SK-N-SH (cell line): ENCODE data around the gene SPOP. TPM values are rescaled to one million over a fixed set of nuclear protein-coding genes. Genes with fewer than 3 reads are reported as not detected.

ENCODE experiments used
- CTCF ChIA-PET: fragments of 300-600, 350-600 bp; formaldehyde crosslinking; extraction: SDS; loops from one replicate; lab custom pipeline; 2021; lab: Yijun Ruan, JAX
- POLR2A ChIA-PET: fragments of 350-600 bp; sonication (Branson Sonifier 250); formaldehyde crosslinking; extraction: SDS; loops from one replicate; lab custom pipeline; 2020; ENCODE audit warnings: antibody characterized with exemption, inconsistent platforms; lab: Yijun Ruan, JAX
- DNase-seq: peaks from one replicate; pipeline ENCODE4 v3.0.0; 2012
- H2AFZ ChIP-seq: fragments of 200-600 bp; sonication (generic); 2 replicates; pipeline ENCODE4 v1.8.1; 2016; ENCODE audit warnings: antibody characterized with exemption, mild to moderate bottlenecking, low read depth
- H3F3A ChIP-seq: fragments of 200-600 bp; sonication (generic); replicated peaks from 2 replicates; pipeline ENCODE3; 2016; ENCODE audit warnings: antibody characterized with exemption, mild to moderate bottlenecking; ENCODE audit not compliant: insufficient read depth
- H3K27ac ChIP-seq, 2 experiments: fragments of 200-500 bp in 1 of 2; fragments of 200-600 bp in 1 of 2; sonication (Bioruptor generic) in 1 of 2; sonication (generic), shearing (Covaris generic) in 1 of 2; 2 replicates each; pipeline versions ENCODE4 v1.5.1 to v1.6.1; 2014 to 2016; ENCODE audit warnings: low read depth in 2 of 2, inconsistent platforms in 1 of 2, low read length in 1 of 2, mild to moderate bottlenecking in 1 of 2, mixed read lengths in 1 of 2
- H3K27me3 ChIP-seq: fragments of 200-600 bp; sonication (generic), shearing (Covaris generic); 2 replicates; pipeline ENCODE4 v1.6.1; 2016; ENCODE audit warnings: mixed run types; ENCODE audit not compliant: insufficient read depth
- H3K36me3 ChIP-seq, 2 experiments: fragments of 200-500 bp in 1 of 2; fragments of 200-600 bp in 1 of 2; sonication (Bioruptor generic) in 1 of 2; sonication (generic) in 1 of 2; replicated peaks in 1 of 2; 2 replicates each; pipeline versions ENCODE3 to v1.5.1; 2014 to 2016; ENCODE audit warnings: low read length in 1 of 2, mild to moderate bottlenecking in 1 of 2; ENCODE audit not compliant: insufficient read depth in 2 of 2, control insufficient read depth in 1 of 2
- H3K4me1 ChIP-seq, 2 experiments: fragments of 200-500 bp in 1 of 2; fragments of 200-600 bp in 1 of 2; sonication (Bioruptor generic) in 1 of 2; sonication (generic), shearing (Covaris generic) in 1 of 2; 2 replicates each; pipeline versions ENCODE4 v1.5.1 to v1.6.1; 2014 to 2016; ENCODE audit warnings: low read depth in 1 of 2, low read length in 1 of 2, mixed run types in 1 of 2; ENCODE audit not compliant: insufficient read depth in 2 of 2, control insufficient read depth in 1 of 2
- H3K4me2 ChIP-seq: fragments of 200-600 bp; sonication (generic), shearing (Covaris generic); 2 replicates; pipeline ENCODE4 v1.6.1; 2017; ENCODE audit warnings: mixed run types
- H3K4me3 ChIP-seq, 2 experiments: fragments of 200-500 bp in 1 of 2; fragments of 200-600 bp in 1 of 2; sonication (Bioruptor generic) in 1 of 2; sonication (generic), shearing (Covaris generic) in 1 of 2; 2 replicates each; pipeline versions ENCODE4 v1.5.1 to v1.8.1; 2014 to 2016; ENCODE audit warnings: low read depth in 2 of 2, inconsistent platforms in 1 of 2, low read length in 1 of 2, mild to moderate bottlenecking in 1 of 2, mixed read lengths in 1 of 2, moderate library complexity in 1 of 2
- H3K79me2 ChIP-seq: fragments of 200-600 bp; sonication (generic); 2 replicates; pipeline ENCODE4 v1.8.1; 2017; ENCODE audit warnings: mild to moderate bottlenecking; ENCODE audit not compliant: insufficient read depth
- H3K9ac ChIP-seq: fragments of 200-600 bp; sonication (generic); 2 replicates; pipeline ENCODE4 v1.6.1; 2017; ENCODE audit warnings: mixed run types
- H3K9me2 ChIP-seq: fragments of 200-600 bp; sonication (generic); 2 replicates; pipeline ENCODE4 v1.6.1; 2017; ENCODE audit warnings: mixed run types
- H3K9me3 ChIP-seq: fragments of 200-600 bp; sonication (generic); 2 replicates; pipeline ENCODE4 v1.6.1; 2017; ENCODE audit warnings: mixed run types, mild to moderate bottlenecking, moderate library complexity
- H4K20me1 ChIP-seq: fragments of 200-600 bp; sonication (generic); 2 replicates; pipeline ENCODE4 v1.6.1; 2017; ENCODE audit warnings: mild to moderate bottlenecking, mixed run types; ENCODE audit not compliant: insufficient read depth
- CTCF ChIP-seq: fragments of 200-600 bp; sonication (generic); IDR thresholded peaks from 2 replicates; pipeline ENCODE4 v1.6.1; 2017; ENCODE audit warnings: antibody characterized with exemption, mild to moderate bottlenecking, moderate library complexity
- ELF1 ChIP-seq: IDR thresholded peaks from 2 replicates; pipeline ENCODE4 v1.4.0; 2012
- EZH2phosphoT487 ChIP-seq: fragments of 200-600 bp; sonication (generic); IDR thresholded peaks from 2 replicates; pipeline ENCODE4 v1.6.1; 2017; ENCODE audit warnings: low read depth, mixed run types, mild to moderate bottlenecking, antibody characterized with exemption, moderate library complexity, borderline replicate concordance
- MEF2A ChIP-seq: IDR thresholded peaks from 2 replicates; pipeline ENCODE4 v1.4.0; 2012; ENCODE audit warnings: low read depth, borderline replicate concordance
- NRF1 ChIP-seq: IDR thresholded peaks from 2 replicates; pipeline ENCODE4 v1.6.1; 2012; ENCODE audit warnings: low read depth, mild to moderate bottlenecking, low read length
- PBX3 ChIP-seq: IDR thresholded peaks from 2 replicates; pipeline ENCODE4; 2012
- POLR2AphosphoS5 ChIP-seq: IDR thresholded peaks from 2 replicates; pipeline ENCODE4 v1.6.1; 2012; ENCODE audit warnings: low read depth, low read length
- RCOR1 ChIP-seq: fragments of 150-350 bp; IDR thresholded peaks from 2 replicates; pipeline ENCODE4 v1.6.1; 2017; ENCODE audit warnings: antibody characterized with exemption, low read length
- RFX5 ChIP-seq: IDR thresholded peaks from 2 replicates; pipeline ENCODE4 v1.6.1; 2012; ENCODE audit warnings: mild to moderate bottlenecking, improper control_type of control experiment, low read length
- RXRA ChIP-seq: IDR thresholded peaks from 2 replicates; pipeline ENCODE4 v1.4.0; 2012; ENCODE audit warnings: low read depth, mild to moderate bottlenecking, borderline replicate concordance
- SMC3 ChIP-seq: IDR thresholded peaks from 2 replicates; pipeline ENCODE4 v1.6.1; 2012; ENCODE audit warnings: low read depth, low read length, improper control_type of control experiment
- TAF1 ChIP-seq: IDR thresholded peaks from 2 replicates; pipeline ENCODE4 v1.6.1; 2012; ENCODE audit warnings: low read depth, mild to moderate bottlenecking, low read length, moderate library complexity, borderline replicate concordance
- TCF12 ChIP-seq: IDR thresholded peaks from 2 replicates; pipeline ENCODE4 v1.4.0; 2012
- USF2 ChIP-seq: fragments of 150-350 bp; IDR thresholded peaks from 2 replicates; pipeline ENCODE4 v1.6.1; 2017; ENCODE audit warnings: antibody characterized with exemption, low read length, low read depth, borderline replicate concordance
- ZBTB33 ChIP-seq: IDR thresholded peaks from 2 replicates; pipeline ENCODE4 v1.4.0; 2012; ENCODE audit warnings: low read depth, borderline replicate concordance
- WGBS: methylation state at CpG from one replicate; pipeline ENCODE4 v1.1.6; 2017; ENCODE audit warnings: low lambda C conversion rate; 5-methylcytosine and 5-hydroxymethylcytosine counted together
- polyA plus RNA-seq, 3 experiments: library from polyadenylated mRNA; depleted of rRNA; stranded (reverse); fragments of >200 nt; gene quantifications; 2 replicates each; pipeline ENCODE4 v1.2.3, GENCODE V29; 2012

SPOP gene
- polyA plus RNA-seq, 1 of the 3 experiments (the other 2 are of a cell fraction): 54.0 TPM

DNA sequence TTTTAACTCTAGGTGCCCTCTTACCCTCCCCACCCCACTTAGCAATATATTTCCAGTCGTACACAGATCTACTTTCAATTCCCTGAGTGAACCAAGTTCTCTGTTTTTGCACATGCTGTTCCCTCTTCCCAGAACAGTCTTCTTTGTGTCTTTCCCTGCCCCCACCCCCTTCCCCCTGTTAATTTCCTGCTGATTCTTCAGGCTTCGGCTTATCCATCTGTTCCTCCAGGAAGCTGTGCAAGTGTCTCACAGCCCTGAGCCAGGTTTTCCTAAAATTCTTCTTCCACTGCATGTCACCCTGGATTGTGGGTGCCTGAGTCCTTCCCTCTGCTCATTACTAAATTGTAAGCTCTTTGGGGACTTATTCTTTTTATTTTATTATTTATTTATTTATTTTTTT lies 12.4 kb upstream of the SPOP start:
- H3K79me2 ChIP-seq: no peaks in the 10 kb centered on the region
- WGBS: 60% methylated on average over 2 of the region's 2 CpGs
- POLR2A ChIA-PET: no interaction called here

DNA sequence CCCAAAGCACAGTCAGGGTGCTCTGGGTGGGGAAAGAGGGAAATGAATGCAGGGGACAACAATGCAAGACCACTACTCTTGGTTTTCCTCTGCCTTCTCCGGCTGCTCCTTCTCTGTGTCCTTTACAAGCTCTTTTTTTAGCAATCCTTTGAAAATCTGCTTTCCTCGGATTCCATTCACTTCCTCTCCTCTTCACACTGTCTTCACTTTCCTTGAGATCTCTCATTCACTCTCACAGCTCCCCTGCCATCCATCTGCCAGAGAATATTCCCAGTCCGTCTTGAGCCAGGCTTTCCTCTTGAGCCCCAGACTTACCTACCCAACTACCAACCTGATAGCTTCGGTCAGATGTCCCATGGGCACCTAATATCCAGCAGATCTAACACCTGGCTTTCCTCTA lies 11.0 kb upstream of the SPOP start:
- TF ChIP-seq MEF2A (no peak), TAF1 (no peak), PBX3 (no peak), ELF1 (no peak), TCF12 (no peak), POLR2AphosphoS5 (no peak), RFX5 (no peak), EZH2phosphoT487 (no peak), CTCF (no peak), RCOR1 (no peak), RXRA (no peak), ZBTB33 (no peak), NRF1 (no peak), SMC3 (no peak)
- TF ChIP-seq, all 33 proteins: peak for 0
- CTCF ChIA-PET: interaction anchor here (1.0 to 50.8 kb wide), 4 partner anchors 11 to 308 kb away, joined by 3 to 2107 read pairs (median 4); partner anchors contain the start of gene NXPH3

More for the DNA sequence above, 12.4 kb upstream of the SPOP start:
- no peak for TF ChIP-seq POLR2AphosphoS5
- TF ChIP-seq NRF1: no peak
- no peak for TF ChIP-seq USF2
- Histone ChIP-seq H3K4me3 (no peak overlapping the region), H3K36me3 (no peaks in the 10 kb centered on the region), H3K27ac (no peak overlapping the region), H2AFZ (no peak overlapping the region), H3K9me3 (no peaks in the 10 kb centered on the region), H3K4me1 (peaks cover 0 to 2% of the 10 kb centered on the region in 2 experiments; a peak in 1 of 4 replicates), H3K9ac (no peak overlapping the region), H3F3A (peaks cover 11% of the 10 kb centered on the region), H3K27me3 (no peaks in the 10 kb centered on the region), H4K20me1 (no peaks in the 10 kb centered on the region), H3K9me2 (no peaks in the 10 kb centered on the region), H3K4me2 (no peak overlapping the region)
- CTCF ChIA-PET: interaction anchor here (1.0 to 50.8 kb wide), 2 partner anchors 8 to 115 kb away, joined by 3 to 2107 read pairs; partner anchors contain the start of gene NXPH3
- no peak for DNase-seq

More for the DNA sequence above, 11.0 kb upstream of the SPOP start:
- Histone ChIP-seq H4K20me1 (no peaks in the 10 kb centered on the region), H3K9me3 (no peaks in the 10 kb centered on the region), H3K9ac (no peak overlapping the region), H3K4me1 (no peaks in the 10 kb centered on the region), H3K36me3 (no peaks in the 10 kb centered on the region), H3F3A (peaks cover 12% of the 10 kb centered on the region), H3K4me3 (no peak overlapping the region), H3K9me2 (no peaks in the 10 kb centered on the region), H2AFZ (peak overlapping the region; percentile 61; the same call in 1 of the 2 replicates), H3K27ac (no peak overlapping the region), H3K4me2 (no peak overlapping the region), H3K79me2 (no peaks in the 10 kb centered on the region), H3K27me3 (no peaks in the 10 kb centered on the region)
- WGBS: 81% methylated on average over 4 of the region's 4 CpGs
- no peak for DNase-seq
- POLR2A ChIA-PET: no interaction called here
